Activated B cell treated with CpG ODN at 0.5 μM for 24 hours (primary cell): ENCODE data around the gene NUBP2. TPM values are rescaled to one million over a fixed set of nuclear protein-coding genes. Genes with fewer than 3 reads are reported as not detected.

ENCODE experiments used
- ATAC-seq: fragments of 200-7000 bp; cut with Tn5 transposase; one replicate; pipeline ENCODE4 v1.10.0; 2021; ENCODE audit warnings: low read depth, mild to moderate bottlenecking, moderate library complexity
- CTCF ChIA-PET: fragments of 350-600 bp; sonication (Branson Sonifier 250); formaldehyde crosslinking; loops from one replicate; lab custom pipeline; 2021; ENCODE audit warnings: antibody characterized with exemption; lab: Charles Lee
- POLR2A ChIA-PET: fragments of 350-600 bp; sonication (Branson Sonifier 250); formaldehyde crosslinking; loops from one replicate; lab custom pipeline; 2021; ENCODE audit warnings: antibody characterized with exemption; lab: Charles Lee
- DNase-seq: peaks from one replicate; pipeline ENCODE4 v3.0.0; 2022
- H3K27ac Mint-ChIP-seq: one replicate; pipeline ENCODE4 v1.8.0; 2020; ENCODE audit warnings: mixed read lengths
- H3K27me3 Mint-ChIP-seq: one replicate; pipeline ENCODE4 v1.8.0; 2021; ENCODE audit warnings: mixed read lengths
- H3K36me3 Mint-ChIP-seq: one replicate; pipeline ENCODE4 v1.8.0; 2021; ENCODE audit warnings: low read depth, mixed read lengths
- H3K4me1 Mint-ChIP-seq: one replicate; pipeline ENCODE4 v1.8.0; 2021; ENCODE audit warnings: mixed read lengths
- H3K4me3 Mint-ChIP-seq: one replicate; pipeline ENCODE4 v1.8.0; 2020; ENCODE audit warnings: mild to moderate bottlenecking, mixed read lengths
- H3K9me3 Mint-ChIP-seq: one replicate; pipeline ENCODE4 v1.8.0; 2020; ENCODE audit warnings: mixed read lengths
- intact Hi-C: fragments of 100-400 bp; cut with micrococcal nuclease; formaldehyde crosslinking; loops from one replicate; pipeline ENCODE4 v1.15.1; 2024
- total RNA-seq: library from RNA; stranded (reverse); gene quantifications from 2 replicates; pipeline ENCODE4 v1.2.3, GENCODE V29; 2022
- TF ChIP-seq, protein P1 (sequence below): fragments of 200-600 bp; IDR thresholded peaks from one replicate; pipeline ENCODE4 v1.8.0; 2022; ENCODE audit warnings: antibody characterized with exemption, mild to moderate bottlenecking

The NUBP2 gene
- total RNA-seq, 1 donor from 2014 or later = 54.2 TPM

DNA sequence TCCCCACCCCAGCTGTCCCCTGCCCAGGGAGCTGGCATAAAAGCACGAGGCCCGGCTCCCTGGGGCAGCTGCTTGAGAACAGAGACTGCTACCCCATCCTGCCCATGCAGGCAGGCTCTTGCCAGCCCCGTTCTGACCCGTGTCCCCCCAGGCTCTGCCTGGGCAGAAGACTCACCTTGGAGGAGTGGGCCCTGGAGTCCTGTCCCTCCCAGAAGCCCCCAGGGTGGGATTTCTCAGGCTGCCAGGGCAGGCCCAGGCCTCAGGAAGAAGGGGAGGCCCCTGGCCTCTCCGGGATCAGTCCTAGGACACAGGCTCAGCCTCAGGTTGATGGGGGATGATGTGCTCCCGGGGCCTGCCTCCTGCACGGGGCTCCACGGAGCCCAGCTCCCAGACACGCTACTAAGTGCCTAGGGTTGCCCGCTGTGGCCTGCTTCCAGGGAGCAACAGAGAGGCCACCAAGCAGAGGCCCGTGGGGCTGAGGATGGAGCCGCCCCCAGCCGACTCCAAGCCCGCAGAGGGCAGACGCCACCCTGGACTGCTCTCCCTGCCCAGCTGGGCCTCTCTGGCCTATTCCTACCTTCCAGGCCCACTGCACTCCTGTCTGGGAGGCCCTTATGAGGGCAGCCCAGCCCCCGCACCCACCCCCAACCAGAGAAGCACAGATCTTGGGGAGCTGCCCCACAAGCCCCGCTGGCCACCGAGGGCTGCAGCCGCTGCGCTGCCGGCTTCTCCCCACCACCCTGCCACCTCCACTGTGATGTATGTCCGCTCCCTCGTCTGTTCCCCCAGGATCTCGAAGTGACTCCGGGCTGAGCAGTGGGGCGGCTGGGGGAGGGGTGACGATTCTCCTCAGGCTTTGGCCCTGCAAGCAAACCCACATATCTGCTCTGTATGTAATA is 13.1 kb upstream of the NUBP2 start:
- ChIA-PET CTCF (interaction anchor here (1.2 to 2.1 kb wide), 2 partner anchors 13 to 63 kb away, joined by 6 to 8 read pairs; partner anchors contain the start of genes MAPK8IP3, NUBP2 and SPSB3), POLR2A (interaction anchor here (0.6 to 5.6 kb wide), 15 partner anchors 9 to 695 kb away, joined by 3 to 88 read pairs (median 4); partner anchors contain the start of genes JPT2, MAPK8IP3, NUBP2 and RPS2)
- H3K27ac Mint-ChIP-seq = peak overlapping the region; percentile 69
- intact Hi-C loops = loop anchor here (2.0 to 5.0 kb wide), 2 partner anchors 157 to 427 kb away; partner anchors contain the start of genes CRAMP1 and IFT140
- DNase-seq = no peak
- no peak for ATAC-seq
- TF ChIP-seq, protein P1, sequence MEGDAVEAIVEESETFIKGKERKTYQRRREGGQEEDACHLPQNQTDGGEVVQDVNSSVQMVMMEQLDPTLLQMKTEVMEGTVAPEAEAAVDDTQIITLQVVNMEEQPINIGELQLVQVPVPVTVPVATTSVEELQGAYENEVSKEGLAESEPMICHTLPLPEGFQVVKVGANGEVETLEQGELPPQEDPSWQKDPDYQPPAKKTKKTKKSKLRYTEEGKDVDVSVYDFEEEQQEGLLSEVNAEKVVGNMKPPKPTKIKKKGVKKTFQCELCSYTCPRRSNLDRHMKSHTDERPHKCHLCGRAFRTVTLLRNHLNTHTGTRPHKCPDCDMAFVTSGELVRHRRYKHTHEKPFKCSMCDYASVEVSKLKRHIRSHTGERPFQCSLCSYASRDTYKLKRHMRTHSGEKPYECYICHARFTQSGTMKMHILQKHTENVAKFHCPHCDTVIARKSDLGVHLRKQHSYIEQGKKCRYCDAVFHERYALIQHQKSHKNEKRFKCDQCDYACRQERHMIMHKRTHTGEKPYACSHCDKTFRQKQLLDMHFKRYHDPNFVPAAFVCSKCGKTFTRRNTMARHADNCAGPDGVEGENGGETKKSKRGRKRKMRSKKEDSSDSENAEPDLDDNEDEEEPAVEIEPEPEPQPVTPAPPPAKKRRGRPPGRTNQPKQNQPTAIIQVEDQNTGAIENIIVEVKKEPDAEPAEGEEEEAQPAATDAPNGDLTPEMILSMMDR = no peak
- H3K36me3 Mint-ChIP-seq = peaks cover 50% of the 10 kb centered on the region
- H3K27me3 Mint-ChIP-seq = no peaks in the 10 kb centered on the region
- H3K4me1 Mint-ChIP-seq = peaks cover 21% of the 10 kb centered on the region
- no peaks in the 10 kb centered on the region for H3K9me3 Mint-ChIP-seq
- H3K4me3 Mint-ChIP-seq = peak overlapping the region; percentile 41

DNA sequence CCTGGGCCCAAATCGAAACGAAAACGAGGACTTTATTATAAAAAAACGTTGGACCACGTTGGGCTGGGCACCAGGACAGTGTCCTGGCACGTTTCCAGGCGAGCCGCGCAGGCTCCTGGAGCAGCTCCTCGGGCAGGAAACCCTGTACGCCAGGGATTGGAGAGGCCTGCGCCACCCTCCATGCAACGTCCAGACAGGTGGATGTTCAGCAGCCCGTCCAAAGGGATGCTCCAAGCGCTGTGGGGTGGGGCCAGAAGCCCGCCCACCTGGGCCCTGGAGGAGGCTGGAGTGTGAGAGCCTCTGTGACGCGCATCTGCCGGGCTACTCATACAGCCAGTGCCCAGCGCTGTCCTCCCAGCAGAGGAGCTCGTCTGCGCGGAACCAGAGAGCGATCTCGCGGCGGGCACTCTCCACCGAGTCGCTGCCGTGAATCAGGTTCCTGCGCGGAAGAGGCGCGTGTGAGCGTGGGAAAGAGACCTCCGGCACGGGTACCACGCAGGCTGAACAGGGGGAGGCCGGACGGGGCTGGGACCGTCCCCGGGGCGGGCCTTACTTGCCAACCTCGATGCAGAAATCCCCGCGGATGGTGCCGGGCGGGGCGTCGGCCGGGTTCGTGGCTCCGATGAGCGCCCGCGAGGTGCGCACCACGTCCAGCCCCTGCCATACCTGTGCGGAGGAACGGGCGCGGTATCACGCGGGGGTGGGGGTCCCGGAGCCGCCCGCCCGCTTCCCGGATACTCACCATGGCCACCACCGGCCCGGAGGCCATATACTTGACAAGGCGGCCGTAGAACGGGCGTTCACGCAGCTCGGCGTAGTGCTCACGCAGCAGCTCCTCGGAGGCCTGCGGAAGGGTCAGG is 12.2 kb upstream of the NUBP2 start:
- POLR2A ChIA-PET = interaction anchor here (0.5 to 5.6 kb wide), 19 partner anchors 8 to 694 kb away, joined by 3 to 88 read pairs (median 4); partner anchors contain the start of genes FAHD1, JPT2, MAPK8IP3 and NUBP2
- ATAC-seq = peak; percentile 48
- TF ChIP-seq, protein P1 = no peak
- peak overlapping the region; percentile 80 for H3K4me3 Mint-ChIP-seq
- no peaks in the 10 kb centered on the region for H3K9me3 Mint-ChIP-seq
- peaks cover 45% of the 10 kb centered on the region for H3K36me3 Mint-ChIP-seq
- H3K4me1 Mint-ChIP-seq = peaks cover 24% of the 10 kb centered on the region
- peak overlapping the region; percentile 69 for H3K27ac Mint-ChIP-seq
- intact Hi-C loops = loop anchor here (2.0 to 5.0 kb wide), 2 partner anchors 158 to 428 kb away; partner anchors contain the start of genes CRAMP1 and IFT140
- peak; percentile 60 for DNase-seq
- CTCF ChIA-PET = interaction anchor here (1.2 to 2.1 kb wide), 2 partner anchors 12 to 64 kb away, joined by 6 to 8 read pairs; partner anchors contain the start of genes MAPK8IP3, NUBP2 and SPSB3
- no peaks in the 10 kb centered on the region for H3K27me3 Mint-ChIP-seq

DNA sequence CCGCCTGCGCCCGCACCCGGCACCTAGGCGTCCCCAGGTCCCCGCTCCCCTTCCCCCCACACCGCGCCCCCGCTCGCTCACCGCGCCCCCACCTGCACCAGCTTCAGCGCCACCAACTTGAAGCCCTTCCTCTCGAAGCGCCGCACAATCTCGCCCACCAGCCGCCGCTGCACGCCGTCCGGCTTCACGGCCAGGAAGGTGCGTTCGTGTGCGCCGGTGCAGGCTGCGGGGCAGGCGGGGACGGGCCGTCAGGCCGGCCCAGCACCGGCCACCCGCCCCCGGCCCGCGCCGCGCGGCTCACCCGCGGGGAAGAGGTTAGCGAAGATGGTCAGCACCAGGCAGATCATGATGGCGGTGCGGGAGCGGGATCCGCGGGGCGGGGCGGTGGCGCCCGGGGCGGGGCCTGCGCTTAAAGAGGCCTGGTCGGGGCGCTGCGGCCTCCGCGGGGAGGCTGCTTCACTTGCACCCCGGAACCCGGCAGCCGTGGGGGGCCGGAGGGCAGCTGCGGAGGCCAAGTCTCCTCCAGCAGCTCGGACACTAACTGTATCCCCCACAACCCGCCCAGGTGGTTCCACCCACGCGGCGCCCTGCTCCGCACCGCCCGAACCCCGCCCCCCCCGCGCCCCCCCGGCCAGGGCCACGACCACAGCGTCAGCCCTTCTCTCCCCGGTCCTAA is 11.4 kb upstream of the NUBP2 start, which contains the start of gene NME3:
Gene NME3, minus strand, starts transcription at position 356 of the 676 bp plus-strand sequence. Its CDS starts 9 bp downstream, at position 347.
- POLR2A ChIA-PET = interaction anchor here (0.5 to 5.6 kb wide), 16 partner anchors 9 to 467 kb away, joined by 3 to 88 read pairs (median 3); partner anchors contain the start of genes FAHD1, JPT2, MAPK8IP3 and NUBP2
- Mint-ChIP-seq H3K27me3 (no peaks in the 10 kb centered on the region), H3K9me3 (no peaks in the 10 kb centered on the region), H3K27ac (peak within 1 kb of the TSS; percentile 89), H3K4me1 (peaks cover 24% of the 10 kb centered on the region), H3K36me3 (peaks cover 42% of the 10 kb centered on the region), H3K4me3 (peak within 1 kb of the TSS; percentile 87)
- CTCF ChIA-PET = interaction anchor here (0.6 to 3.3 kb wide), 4 partner anchors 11 to 66 kb away, joined by 3 to 15 read pairs (median 7); partner anchors contain the start of genes MAPK8IP3, NUBP2 and SPSB3
- peak; percentile 77 for DNase-seq
- ATAC-seq = peak; percentile 47
- intact Hi-C loops = loop anchor here (2.0 to 5.0 kb wide), 2 partner anchors 159 to 429 kb away; partner anchors contain the start of genes CRAMP1 and IFT140
- TF ChIP-seq, protein P1 = no peak

DNA sequence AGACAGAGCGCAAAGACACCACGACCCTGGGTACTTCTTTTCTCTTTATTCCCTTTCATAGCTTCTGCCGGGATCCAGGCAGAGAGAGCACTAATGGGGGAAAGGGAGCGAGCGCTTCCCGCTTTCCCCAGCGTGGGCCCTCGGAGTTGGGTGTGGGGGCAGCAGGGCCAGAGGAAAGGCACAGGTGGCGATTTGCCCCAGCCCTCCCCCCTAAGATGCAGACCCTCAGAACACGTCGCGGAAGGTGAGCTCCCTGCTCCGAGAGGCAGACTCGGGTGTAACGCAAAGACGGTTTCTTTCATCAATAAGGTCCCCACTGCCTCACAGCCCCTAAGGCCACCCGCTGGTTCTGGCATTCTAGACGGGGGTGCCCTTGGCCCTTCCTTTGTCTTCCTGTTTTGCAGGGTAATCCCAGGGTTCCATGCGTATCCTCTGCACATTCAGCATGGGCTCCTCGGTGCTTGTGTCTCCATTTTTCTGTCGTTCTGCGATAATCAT is 10.8 kb upstream of the NUBP2 start:
- DNase-seq = no peak
- POLR2A ChIA-PET = interaction anchor here (0.7 to 5.6 kb wide), 10 partner anchors 8 to 468 kb away, joined by 3 to 88 read pairs (median 4); partner anchors contain the start of genes FAHD1, JPT2, MAPK8IP3 and NUBP2

More for the DNA sequence above, 10.8 kb upstream of the NUBP2 start:
- Mint-ChIP-seq H3K27ac (peak overlapping the region; percentile 89), H3K4me3 (peak overlapping the region; percentile 87), H3K27me3 (no peaks in the 10 kb centered on the region), H3K4me1 (peaks cover 24% of the 10 kb centered on the region), H3K36me3 (peaks cover 42% of the 10 kb centered on the region), H3K9me3 (no peaks in the 10 kb centered on the region)
- CTCF ChIA-PET = interaction anchor here (0.6 to 3.3 kb wide), 2 partner anchors 10 to 66 kb away, joined by 3 to 15 read pairs; partner anchors contain the start of genes MAPK8IP3, NUBP2 and SPSB3
- intact Hi-C loops = loop anchor here (2.0 to 5.0 kb wide), 4 partner anchors 65 to 430 kb away; partner anchors contain the start of genes CRAMP1, IFT140 and MAPK8IP3
- ATAC-seq = no peak
- TF ChIP-seq, protein P1 = no peak
